GM19328 (cell line): ENCODE data around the gene PRSS33.

Experiments used
- ATAC-seq: cut with Tn5 transposase; IDR thresholded peaks from one replicate; pipeline ENCODE4 v1.9.1; 2021; ENCODE audit warnings: mild to moderate bottlenecking, moderate library complexity; ENCODE audit not compliant: unreplicated experiment

The PRSS33 gene

GRCh38 chr16:2787406-2787805, at the start of gene PRSS33:
TSS of gene PRSS33 (minus strand) at chr16:2787560. CDS start at chr16:2786547, 1,013 bp downstream.
- no peak for ATAC-seq

- no peak for ATAC-seq
These were observed 49.5 kb upstream of the PRSS33 start for GRCh38 chr16:2836646-2837508.

- ATAC-seq = no peak
These were observed 48.5 kb upstream of the PRSS33 start for GRCh38 chr16:2835638-2836493.

- no peak for ATAC-seq
These were observed 47.6 kb upstream of the PRSS33 start for GRCh38 chr16:2834968-2835367.

- ATAC-seq = no peak
These were observed 46.4 kb upstream of the PRSS33 start for GRCh38 chr16:2833776-2834175.

- ATAC-seq = no peak
These were observed 43.8 kb upstream of the PRSS33 start for GRCh38 chr16:2831203-2831602.

GRCh38 chr16:2830355-2830695, 43.0 kb upstream of the PRSS33 start:
- no peak for ATAC-seq

- ATAC-seq = no peak
These were observed 42.4 kb upstream of the PRSS33 start, which contains the start of gene ZG16B for GRCh38 chr16:2829501-2830354. TSS of gene ZG16B (plus strand) at chr16:2830303. CDS start at chr16:2830442, 139 bp downstream.

GRCh38 chr16:2828876-2829430, 41.6 kb upstream of the PRSS33 start:
- no peak for ATAC-seq

- ATAC-seq = no peak
These were observed 41.1 kb upstream of the PRSS33 start for GRCh38 chr16:2828521-2828840.

- no peak for ATAC-seq
These were observed 40.6 kb upstream of the PRSS33 start for GRCh38 chr16:2827831-2828520.

GRCh38 chr16:2827374-2827791, 40.0 kb upstream of the PRSS33 start:
- ATAC-seq = no peak

GRCh38 chr16:2826591-2827373, 39.4 kb upstream of the PRSS33 start:
- no peak for ATAC-seq

GRCh38 chr16:2825906-2826305, 38.5 kb upstream of the PRSS33 start:
- no peak for ATAC-seq

GRCh38 chr16:2825049-2825742, 37.8 kb upstream of the PRSS33 start:
- ATAC-seq = no peak

- ATAC-seq = no peak
These were observed 37.3 kb upstream of the PRSS33 start for GRCh38 chr16:2824626-2825025.

GRCh38 chr16:2822496-2822895, 35.1 kb upstream of the PRSS33 start:
- ATAC-seq = no peak

- no peak for ATAC-seq
These were observed 34.8 kb upstream of the PRSS33 start for GRCh38 chr16:2822158-2822495.
